ENCODE measurements around the gene ATP6V0C.
"Not testable (repeated sequence)": the region's sequence is repeated elsewhere in the genome, so short reads cannot be mapped to it uniquely, and the experiment has no call there.

GRCh38 chr16:2534335-2534734 is 20.6 kb downstream of the ATP6V0C start:
- TF ChIP-seq CTCF (IDR thresholded peaks at IDR 0.05; ENCODE audit: control extremely low read depth in 1 of 3, insufficient read depth in 1 of 3, low read depth in 1 of 3, low read length in 3 of 3); BRCA1 (IDR thresholded peaks at IDR 0.05; ENCODE audit: low read depth, low read length); POLR2A (IDR thresholded peaks at IDR 0.05; ENCODE audit: control extremely low read depth in 1 of 2, low read depth in 2 of 2, low read length in 2 of 2); SP2 (IDR thresholded peaks at IDR 0.05; ENCODE audit: low read length); RNF2 (IDR thresholded peaks at IDR 0.05; ENCODE audit: borderline replicate concordance, low read depth, low read length, missing control alignments, poor library complexity, severe bottlenecking): not testable (repeated sequence)

Measured in H1 (cell line).